PC-3 (cell line): ENCODE results near the gene ANXA9. TPM values are rescaled to one million over a fixed set of nuclear protein-coding genes. Genes with fewer than 3 reads are reported as not detected.
A peak's percentile ranks its signal among the peaks of the same experiment; 100 is the strongest.

ENCODE experiments used
- ATAC-seq: fragments of 200-7000 bp; cut with Tn5 transposase; 2 replicates; pipeline ENCODE4 v1.9.1; 2020; ENCODE audit warnings: mild to moderate bottlenecking, moderate library complexity
- BruUV-seq: library from RNA; stranded (reverse); fragments of 400-500 nt; replicated peaks from 2 replicates; lab custom pipeline; 2021; lab: Mats Ljungman, UMichigan
- CTCF ChIA-PET: fragments of 300-600 bp; sonication (Branson Sonifier 250); formaldehyde crosslinking; loops from one replicate; lab custom pipeline; 2022; ENCODE audit warnings: antibody characterized with exemption; lab: Charles Lee
- POLR2A ChIA-PET: fragments of 300-600 bp; sonication (Branson Sonifier 250); formaldehyde crosslinking; loops from one replicate; lab custom pipeline; 2022; ENCODE audit warnings: antibody characterized with exemption; ENCODE audit not compliant: unreplicated experiment; lab: Charles Lee
- DNase-seq: peaks from one replicate; pipeline ENCODE4 v3.0.0-alpha.2; 2015
- H2AFZ ChIP-seq: fragments of 300-600 bp; sonication (generic); 2 replicates; pipeline ENCODE4 v1.6.0; 2016; ENCODE audit warnings: antibody characterized with exemption, low read length
- H3F3A ChIP-seq: fragments of 300-600 bp; sonication (generic); one replicate; pipeline ENCODE4 v1.6.0; 2017; ENCODE audit warnings: antibody characterized with exemption, low read length, control low read depth, mild to moderate bottlenecking; ENCODE audit not compliant: unreplicated experiment
- H3K27ac ChIP-seq: fragments of 300-600 bp; sonication (generic); 2 replicates; pipeline ENCODE4 v1.5.1; 2016; ENCODE audit warnings: mild to moderate bottlenecking, low read length
- H3K27me3 ChIP-seq: fragments of 300-600 bp; sonication (generic); 2 replicates; pipeline ENCODE4 v1.6.1; 2016; ENCODE audit warnings: low read length, mixed read lengths
- H3K36me3 ChIP-seq: fragments of 300-600 bp; sonication (generic); 2 replicates; pipeline ENCODE4 v1.6.1; 2016; ENCODE audit warnings: low read depth, mixed run types, low read length, mixed read lengths
- H3K4me1 ChIP-seq: fragments of 300-600 bp; sonication (generic); 2 replicates; pipeline ENCODE4 v1.5.1; 2016; ENCODE audit warnings: low read length; ENCODE audit not compliant: insufficient read depth
- H3K4me2 ChIP-seq: fragments of 300-600 bp; sonication (generic); 2 replicates; pipeline ENCODE4 v1.6.0; 2016; ENCODE audit warnings: low read length
- H3K4me3 ChIP-seq: fragments of 300-600 bp; sonication (generic); 2 replicates; pipeline ENCODE4 v1.5.1; 2016; ENCODE audit warnings: mild to moderate bottlenecking, low read length, mixed read lengths
- H3K79me2 ChIP-seq: fragments of 300-600 bp; sonication (generic); 2 replicates; pipeline ENCODE4 v1.6.1; 2017; ENCODE audit warnings: low read length, mixed read lengths
- H3K9ac ChIP-seq: fragments of 300-600 bp; sonication (generic); 2 replicates; pipeline ENCODE4 v1.6.0; 2016; ENCODE audit warnings: mild to moderate bottlenecking, low read length
- H3K9me2 ChIP-seq: fragments of 300-600 bp; sonication (generic); replicated peaks from 2 replicates; pipeline ENCODE4 v1.6.1; 2016; ENCODE audit warnings: mixed run types, low read length, mixed read lengths
- H3K9me3 ChIP-seq: fragments of 300-600 bp; sonication (generic); 2 replicates; pipeline ENCODE4 v1.6.1; 2016; ENCODE audit warnings: low read length, mixed read lengths
- H4K20me1 ChIP-seq: fragments of 300-600 bp; sonication (generic); 2 replicates; pipeline ENCODE4 v1.6.1; 2016; ENCODE audit warnings: low read length, mixed read lengths
- EZH2 ChIP-seq: fragments of 300-600 bp; sonication (generic); IDR thresholded peaks from one replicate; pipeline ENCODE4 v1.6.1; 2017; ENCODE audit warnings: antibody characterized with exemption, mild to moderate bottlenecking, low read length; ENCODE audit not compliant: unreplicated experiment
- EZH2phosphoT487 ChIP-seq: fragments of 300-600 bp; sonication (generic); IDR thresholded peaks from 2 replicates; pipeline ENCODE4 v1.6.1; 2018; ENCODE audit warnings: mild to moderate bottlenecking, antibody characterized with exemption, low read length, borderline replicate concordance
- intact Hi-C: fragments of 100-400 bp; cut with micrococcal nuclease; formaldehyde crosslinking; loops from 2 replicates; pipeline ENCODE4 v1.9.0; 2023
- total RNA-seq: library from RNA; depleted of rRNA; stranded (reverse); fragments of >200 nt; gene quantifications from 2 replicates; pipeline ENCODE4 v1.2.3, GENCODE V29; 2014
- TF ChIP-seq, protein P1 (sequence below): fragments of 300-600 bp; sonication (generic); conservative IDR thresholded peaks from 2 replicates; pipeline ENCODE4 v1.5.1; 2017; ENCODE audit warnings: antibody characterized with exemption, low read depth, mild to moderate bottlenecking, low read length

The ANXA9 gene
- total RNA-seq, 1 experiment from 2014 or later = 0.18 TPM

DNA sequence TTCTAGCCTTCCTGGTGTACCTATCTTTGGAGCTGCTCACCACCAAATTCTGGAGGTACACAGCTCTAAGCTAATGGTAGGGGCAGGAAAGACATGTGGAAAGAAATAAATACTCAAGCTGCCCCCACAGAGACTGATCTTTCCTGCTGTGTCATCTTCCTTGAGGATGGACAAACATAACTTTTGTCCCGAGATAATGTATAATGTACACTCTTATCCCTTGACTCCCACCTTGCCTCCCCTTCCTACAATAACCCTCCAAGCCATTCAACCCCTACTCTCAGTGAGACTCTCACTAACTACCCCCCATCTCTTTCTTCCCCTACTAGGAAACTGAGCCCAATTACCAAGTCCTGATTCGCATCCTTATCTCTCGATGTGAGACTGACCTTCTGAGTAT is 12.2 kb downstream of the ANXA9 start:
- H3K9ac ChIP-seq = no peak overlapping the region
- no peaks in the 10 kb centered on the region for H3K9me3 ChIP-seq
- H3K27ac ChIP-seq = no peak overlapping the region
- BruUV-seq = no TSS peak
- no peak overlapping the region for H2AFZ ChIP-seq
- H4K20me1 ChIP-seq = no peaks in the 10 kb centered on the region
- no peaks in the 10 kb centered on the region for H3K79me2 ChIP-seq
- H3K4me1 ChIP-seq = peaks cover 14% of the 10 kb centered on the region
- DNase-seq (no peak), ATAC-seq (no peak)
- TF ChIP-seq, protein P1, sequence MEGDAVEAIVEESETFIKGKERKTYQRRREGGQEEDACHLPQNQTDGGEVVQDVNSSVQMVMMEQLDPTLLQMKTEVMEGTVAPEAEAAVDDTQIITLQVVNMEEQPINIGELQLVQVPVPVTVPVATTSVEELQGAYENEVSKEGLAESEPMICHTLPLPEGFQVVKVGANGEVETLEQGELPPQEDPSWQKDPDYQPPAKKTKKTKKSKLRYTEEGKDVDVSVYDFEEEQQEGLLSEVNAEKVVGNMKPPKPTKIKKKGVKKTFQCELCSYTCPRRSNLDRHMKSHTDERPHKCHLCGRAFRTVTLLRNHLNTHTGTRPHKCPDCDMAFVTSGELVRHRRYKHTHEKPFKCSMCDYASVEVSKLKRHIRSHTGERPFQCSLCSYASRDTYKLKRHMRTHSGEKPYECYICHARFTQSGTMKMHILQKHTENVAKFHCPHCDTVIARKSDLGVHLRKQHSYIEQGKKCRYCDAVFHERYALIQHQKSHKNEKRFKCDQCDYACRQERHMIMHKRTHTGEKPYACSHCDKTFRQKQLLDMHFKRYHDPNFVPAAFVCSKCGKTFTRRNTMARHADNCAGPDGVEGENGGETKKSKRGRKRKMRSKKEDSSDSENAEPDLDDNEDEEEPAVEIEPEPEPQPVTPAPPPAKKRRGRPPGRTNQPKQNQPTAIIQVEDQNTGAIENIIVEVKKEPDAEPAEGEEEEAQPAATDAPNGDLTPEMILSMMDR = no peak
- TF ChIP-seq EZH2 = no peak
- TF ChIP-seq EZH2phosphoT487 = no peak
- H3K4me3 ChIP-seq = no peak overlapping the region
- H3K9me2 ChIP-seq = no peaks in the 10 kb centered on the region
- no peaks in the 10 kb centered on the region for H3F3A ChIP-seq
- H3K27me3 ChIP-seq = no peaks in the 10 kb centered on the region
- H3K36me3 ChIP-seq = no peaks in the 10 kb centered on the region
- intact Hi-C loops = loop anchor here (10.0 kb wide), 1 partner anchor 429 kb away; no protein-coding TSS in a partner anchor
- ChIA-PET POLR2A (no interaction called here), CTCF (interaction anchor here (1.2 kb wide), 1 partner anchor 13 kb away, joined by 3 read pairs; no protein-coding TSS in a partner anchor)
- no peak overlapping the region for H3K4me2 ChIP-seq

DNA sequence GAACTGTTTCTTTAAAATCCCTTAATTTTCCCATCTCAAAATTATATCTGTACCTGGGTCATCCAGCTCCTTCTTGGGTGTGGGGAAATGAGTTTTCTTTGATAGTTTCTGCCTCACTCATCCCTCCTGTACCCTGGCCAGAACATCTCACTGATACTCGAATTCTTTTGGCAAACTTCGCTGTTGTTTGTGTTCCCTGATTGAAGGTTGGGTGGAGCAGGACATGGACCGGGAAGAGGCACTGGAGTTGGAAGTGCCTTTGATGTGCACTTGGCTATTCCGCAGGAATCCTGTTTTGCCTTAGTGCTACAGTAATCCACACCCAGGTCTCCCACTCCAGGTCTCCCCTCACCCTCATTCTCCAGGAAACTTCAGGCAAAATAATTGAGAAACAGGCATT is 13.4 kb downstream of the ANXA9 start:
- POLR2A ChIA-PET = no interaction called here
- no peak overlapping the region for H3K4me3 ChIP-seq
- no peaks in the 10 kb centered on the region for H3K79me2 ChIP-seq
- no TSS peak for BruUV-seq
- no peak overlapping the region for H3K9ac ChIP-seq
- H3K4me1 ChIP-seq = peaks cover 22% of the 10 kb centered on the region
- H3K27ac ChIP-seq = no peak overlapping the region
- no peak for TF ChIP-seq EZH2
- H2AFZ ChIP-seq = peak overlapping the region; percentile 19
- H3K9me2 ChIP-seq = no peaks in the 10 kb centered on the region
- no peaks in the 10 kb centered on the region for H3F3A ChIP-seq
- ATAC-seq (no peak), DNase-seq (no peak)
- H4K20me1 ChIP-seq = no peaks in the 10 kb centered on the region
- no peaks in the 10 kb centered on the region for H3K36me3 ChIP-seq
- no peaks in the 10 kb centered on the region for H3K9me3 ChIP-seq
- CTCF ChIA-PET = interaction anchor here (0.8 to 1.9 kb wide), 5 partner anchors 11 to 73 kb away, joined by 3 to 17 read pairs (median 9); partner anchors contain the start of genes ANXA9 and MINDY1
- H3K4me2 ChIP-seq = peak overlapping the region; percentile 36
- intact Hi-C loops = loop anchor here (10.0 kb wide), 1 partner anchor 431 kb away; no protein-coding TSS in a partner anchor
- H3K27me3 ChIP-seq = no peaks in the 10 kb centered on the region

DNA sequence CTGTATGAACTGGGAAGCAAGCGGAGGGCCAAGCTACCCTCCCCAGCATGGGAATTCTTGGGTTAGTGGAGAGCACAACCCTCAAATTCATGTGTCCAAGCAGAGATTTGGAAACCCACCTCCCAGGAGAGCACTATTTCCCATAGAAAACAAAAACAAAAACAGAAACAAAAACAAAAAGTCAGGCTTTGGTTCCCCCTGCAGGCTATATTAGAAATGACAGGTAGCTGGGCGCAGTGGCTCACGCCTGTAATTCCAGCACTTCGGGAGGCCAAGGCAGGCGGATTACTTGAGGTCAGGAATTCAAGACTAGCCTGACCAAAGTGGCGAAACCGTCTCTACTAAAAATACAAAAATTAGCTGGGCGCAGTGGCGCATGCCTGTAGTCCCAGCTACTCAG is 13.8 kb downstream of the ANXA9 start:
- CTCF ChIA-PET = interaction anchor here (0.5 to 1.9 kb wide), 9 partner anchors 11 to 375 kb away, joined by 3 to 17 read pairs (median 6); partner anchors contain the start of genes ANXA9 and MINDY1
- H3K4me3 ChIP-seq = no peak overlapping the region
- TF ChIP-seq, protein P1 = peak; percentile 86
- TF ChIP-seq EZH2phosphoT487 = no peak
- no peak for TF ChIP-seq EZH2
- POLR2A ChIA-PET = no interaction called here
- no TSS peak for BruUV-seq
- peak overlapping the region; percentile 19; the same call in 1 of the 2 replicates for H2AFZ ChIP-seq
- H3K4me2 ChIP-seq = peak overlapping the region; percentile 36
- no peak overlapping the region for H3K9ac ChIP-seq
- peak; percentile 58 for DNase-seq
- no peaks in the 10 kb centered on the region for H3K9me3 ChIP-seq
- no peaks in the 10 kb centered on the region for H4K20me1 ChIP-seq
- H3F3A ChIP-seq = no peaks in the 10 kb centered on the region
- H3K4me1 ChIP-seq = peaks cover 22% of the 10 kb centered on the region
- no peaks in the 10 kb centered on the region for H3K9me2 ChIP-seq
- ATAC-seq = peak; percentile 35
- no peaks in the 10 kb centered on the region for H3K27me3 ChIP-seq
- no peaks in the 10 kb centered on the region for H3K79me2 ChIP-seq
- intact Hi-C loops = loop anchor here (2.0 to 10.0 kb wide), 2 partner anchors 17 to 431 kb away; no protein-coding TSS in a partner anchor
- no peak overlapping the region for H3K27ac ChIP-seq
- H3K36me3 ChIP-seq = no peaks in the 10 kb centered on the region
